DOHH2 (cell line): ENCODE results near the gene USH1G.

Experiments
- EZH2phosphoT487 ChIP-seq: fragments of 200-600 bp; sonication (generic); IDR thresholded peaks from 2 replicates; pipeline ENCODE4 v1.6.1; 2017; ENCODE audit warnings: borderline replicate concordance, mild to moderate bottlenecking, antibody characterized with exemption, low read length, moderate library complexity, mixed read lengths
- TF ChIP-seq, protein P1 (sequence below): fragments of 200-600 bp; sonication (generic); IDR thresholded peaks from one replicate; pipeline ENCODE4 v1.5.1; 2014; ENCODE audit warnings: antibody characterized with exemption, mild to moderate bottlenecking, low read depth, low read length; ENCODE audit not compliant: poor library complexity, severe bottlenecking

- TF ChIP-seq, protein P1, sequence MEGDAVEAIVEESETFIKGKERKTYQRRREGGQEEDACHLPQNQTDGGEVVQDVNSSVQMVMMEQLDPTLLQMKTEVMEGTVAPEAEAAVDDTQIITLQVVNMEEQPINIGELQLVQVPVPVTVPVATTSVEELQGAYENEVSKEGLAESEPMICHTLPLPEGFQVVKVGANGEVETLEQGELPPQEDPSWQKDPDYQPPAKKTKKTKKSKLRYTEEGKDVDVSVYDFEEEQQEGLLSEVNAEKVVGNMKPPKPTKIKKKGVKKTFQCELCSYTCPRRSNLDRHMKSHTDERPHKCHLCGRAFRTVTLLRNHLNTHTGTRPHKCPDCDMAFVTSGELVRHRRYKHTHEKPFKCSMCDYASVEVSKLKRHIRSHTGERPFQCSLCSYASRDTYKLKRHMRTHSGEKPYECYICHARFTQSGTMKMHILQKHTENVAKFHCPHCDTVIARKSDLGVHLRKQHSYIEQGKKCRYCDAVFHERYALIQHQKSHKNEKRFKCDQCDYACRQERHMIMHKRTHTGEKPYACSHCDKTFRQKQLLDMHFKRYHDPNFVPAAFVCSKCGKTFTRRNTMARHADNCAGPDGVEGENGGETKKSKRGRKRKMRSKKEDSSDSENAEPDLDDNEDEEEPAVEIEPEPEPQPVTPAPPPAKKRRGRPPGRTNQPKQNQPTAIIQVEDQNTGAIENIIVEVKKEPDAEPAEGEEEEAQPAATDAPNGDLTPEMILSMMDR, result no peak
- TF ChIP-seq EZH2phosphoT487, result no peak
Observed at GRCh38 chr17:74952431-74953133, 29.5 kb upstream of the USH1G start.
